Mesenchymal stem cell (in vitro differentiated cells and primary cell): ENCODE data around the gene RFX6.

Source experiments
- DNase-seq: peaks from one replicate; pipeline ENCODE4 v3.0.0-alpha.2; 2013
- H2AFZ ChIP-seq: one replicate; pipeline ENCODE4 v1.6.1; 2013; ENCODE audit warnings: low read depth, mild to moderate bottlenecking, control low read depth, inconsistent platforms, low read length, moderate library complexity
- H2AK5ac ChIP-seq: 2 replicates; pipeline ENCODE4 v1.6.1; 2013; ENCODE audit warnings: low read length, moderate library complexity, mild to moderate bottlenecking, inconsistent platforms; ENCODE audit not compliant: severe bottlenecking
- H2BK120ac ChIP-seq: one replicate; pipeline ENCODE4 v1.6.1; 2013; ENCODE audit warnings: low read depth, mild to moderate bottlenecking, inconsistent platforms, low read length, moderate library complexity
- H2BK12ac ChIP-seq, 2 experiments: one replicate each; pipeline ENCODE4 v1.6.1; 2013; ENCODE audit warnings: inconsistent platforms in 2 of 2, low read length in 2 of 2, mild to moderate bottlenecking in 2 of 2, moderate library complexity in 2 of 2, control low read depth in 1 of 2
- H2BK15ac ChIP-seq: one replicate; pipeline ENCODE4 v1.6.1; 2013; ENCODE audit warnings: mild to moderate bottlenecking, low read depth, inconsistent platforms; ENCODE audit not compliant: poor library complexity, severe bottlenecking
- H2BK5ac ChIP-seq: 2 replicates; pipeline ENCODE4 v1.6.1; 2013; ENCODE audit warnings: low read depth, mild to moderate bottlenecking, low read length, control low read depth, inconsistent platforms; ENCODE audit not compliant: poor library complexity, severe bottlenecking
- H3K14ac ChIP-seq, 2 experiments: one replicate each; pipeline ENCODE4 v1.6.1; 2013; ENCODE audit warnings: inconsistent platforms in 2 of 2, low read length in 2 of 2, control low read depth in 1 of 2, mild to moderate bottlenecking in 1 of 2, moderate library complexity in 1 of 2
- H3K18ac ChIP-seq, 2 experiments: one replicate each; pipeline ENCODE4 v1.6.1; 2013; ENCODE audit warnings: inconsistent platforms in 2 of 2, low read length in 2 of 2, control low read depth in 1 of 2, low read depth in 1 of 2, mild to moderate bottlenecking in 1 of 2
- H3K23ac ChIP-seq, 2 experiments: one replicate each; pipeline ENCODE4 v1.6.1; 2013; ENCODE audit warnings: inconsistent platforms in 2 of 2, low read length in 2 of 2, mild to moderate bottlenecking in 2 of 2, moderate library complexity in 2 of 2, control low read depth in 1 of 2
- H3K27ac ChIP-seq: 2 replicates; pipeline ENCODE4 v1.5.1; 2013; ENCODE audit warnings: mild to moderate bottlenecking, moderate library complexity, low read length, control low read depth, inconsistent platforms; ENCODE audit not compliant: poor library complexity, severe bottlenecking
- H3K27me3 ChIP-seq, 2 experiments: 2 replicates each; pipeline versions ENCODE4 v1.6.1 to v1.7.0; 2013; ENCODE audit warnings: low read length in 2 of 2, mild to moderate bottlenecking in 2 of 2, moderate library complexity in 2 of 2, control low read depth in 1 of 2, inconsistent platforms in 1 of 2; ENCODE audit not compliant: control insufficient read depth in 1 of 2, insufficient read depth in 1 of 2
- H3K36me3 ChIP-seq, 2 experiments: 2 replicates each; pipeline versions ENCODE4 v1.6.1 to v1.7.0; 2013; ENCODE audit warnings: low read length in 2 of 2, control low read depth in 1 of 2, inconsistent platforms in 1 of 2, low read depth in 1 of 2, mild to moderate bottlenecking in 1 of 2; ENCODE audit not compliant: insufficient read depth in 2 of 2, control insufficient read depth in 1 of 2
- H3K4ac ChIP-seq, 2 experiments: one replicate each; pipeline ENCODE4 v1.6.1; 2013; ENCODE audit warnings: inconsistent platforms in 2 of 2, low read length in 2 of 2, mild to moderate bottlenecking in 2 of 2, moderate library complexity in 2 of 2, control low read depth in 1 of 2, low read depth in 1 of 2
- H3K4me1 ChIP-seq: 2 replicates; pipeline ENCODE4 v1.6.1; 2013; ENCODE audit warnings: low read depth, low read length, control low read depth; ENCODE audit not compliant: control insufficient read depth, insufficient read depth
- H3K4me2 ChIP-seq: 2 replicates; pipeline ENCODE4 v1.6.1; 2013; ENCODE audit warnings: low read length, mild to moderate bottlenecking, inconsistent platforms; ENCODE audit not compliant: poor library complexity, severe bottlenecking
- H3K4me3 ChIP-seq, 2 experiments: 2 replicates each; pipeline versions ENCODE4 v1.5.1 to v1.7.0; 2013; ENCODE audit warnings: low read length in 2 of 2, mild to moderate bottlenecking in 2 of 2, control low read depth in 1 of 2, low read depth in 1 of 2; ENCODE audit not compliant: insufficient read depth in 1 of 2
- H3K79me1 ChIP-seq: replicated peaks from 2 replicates; pipeline ENCODE4 v1.6.1; 2013; ENCODE audit warnings: mild to moderate bottlenecking, control low read depth, low read length, inconsistent platforms; ENCODE audit not compliant: poor library complexity, severe bottlenecking
- H3K9ac ChIP-seq: 2 replicates; pipeline ENCODE4 v1.7.0; 2013; ENCODE audit warnings: mild to moderate bottlenecking, low read length, moderate library complexity
- H3K9me3 ChIP-seq: 2 replicates; pipeline ENCODE4 v1.7.0; 2013; ENCODE audit warnings: mild to moderate bottlenecking, low read length; ENCODE audit not compliant: control insufficient read depth
- H4K8ac ChIP-seq: one replicate; pipeline ENCODE4 v1.6.1; 2013; ENCODE audit warnings: inconsistent platforms, mild to moderate bottlenecking, low read length, moderate library complexity
- H4K91ac ChIP-seq: one replicate; pipeline ENCODE4 v1.6.1; 2013; ENCODE audit warnings: mild to moderate bottlenecking, low read length, inconsistent platforms
- WGBS: methylation state at CpG from one replicate; pipeline ENCODE4 v1.1.7; 2013; ENCODE audit warnings: mixed read lengths; 5-methylcytosine and 5-hydroxymethylcytosine counted together

Gene RFX6

GRCh38 chr6:116929825-116930224, 52.8 kb downstream of the RFX6 start:
- Histone ChIP-seq H3K9me3 (no peaks in the 10 kb centered on the region), H3K4me3 (no peak overlapping the region), H3K79me1 (no peaks in the 10 kb centered on the region), H2AK5ac (no peak overlapping the region), H3K27me3 (no peaks in the 10 kb centered on the region), H3K4ac (no peak overlapping the region), H3K23ac (no peak overlapping the region), H2BK15ac (no peak overlapping the region), H3K18ac (no peak overlapping the region), H3K4me1 (no peaks in the 10 kb centered on the region), H3K9ac (no peak overlapping the region), H4K8ac (no peak overlapping the region), H2BK12ac (no peak overlapping the region), H3K36me3 (no peaks in the 10 kb centered on the region), H3K14ac (no peak overlapping the region), H3K27ac (no peak overlapping the region), H2AFZ (no peak overlapping the region), H4K91ac (no peak overlapping the region), H3K4me2 (no peak overlapping the region), H2BK120ac (no peak overlapping the region), H2BK5ac (no peak overlapping the region)
- no peak for DNase-seq
- WGBS: 41% methylated on average over 1 of the region's 1 CpG

GRCh38 chr6:116931456-116931855, 54.4 kb downstream of the RFX6 start:
- H3K27me3 ChIP-seq: no peaks in the 10 kb centered on the region

GRCh38 chr6:116932496-116932895, 55.5 kb downstream of the RFX6 start:
- Histone ChIP-seq H3K9me3 (no peaks in the 10 kb centered on the region), H3K9ac (no peak overlapping the region), H2BK12ac (no peak overlapping the region), H2BK5ac (no peak overlapping the region), H4K8ac (no peak overlapping the region), H3K4me1 (no peaks in the 10 kb centered on the region), H3K23ac (no peak overlapping the region), H3K27ac (no peak overlapping the region), H2AK5ac (no peak overlapping the region), H2AFZ (no peak overlapping the region), H3K4ac (no peak overlapping the region), H2BK120ac (no peak overlapping the region), H4K91ac (no peak overlapping the region), H3K14ac (no peak overlapping the region), H2BK15ac (no peak overlapping the region), H3K79me1 (no peaks in the 10 kb centered on the region), H3K36me3 (no peaks in the 10 kb centered on the region), H3K27me3 (no peaks in the 10 kb centered on the region), H3K4me2 (no peak overlapping the region), H3K18ac (no peak overlapping the region), H3K4me3 (no peak overlapping the region)
- DNase-seq: no peak
- no CpG with 5 or more reads among the region's 1 CpG for WGBS

More at GRCh38 chr6:116931456-116931855, 54.4 kb downstream of the RFX6 start:
- Histone ChIP-seq H2AFZ (no peak overlapping the region), H3K4me3 (no peak overlapping the region), H3K23ac (no peak overlapping the region), H3K27ac (no peak overlapping the region), H3K9me3 (no peaks in the 10 kb centered on the region), H3K4me1 (no peaks in the 10 kb centered on the region), H4K8ac (no peak overlapping the region), H2BK12ac (no peak overlapping the region), H3K36me3 (no peaks in the 10 kb centered on the region), H2BK5ac (no peak overlapping the region), H4K91ac (no peak overlapping the region), H3K9ac (no peak overlapping the region), H3K4ac (no peak overlapping the region), H2BK15ac (no peak overlapping the region), H2AK5ac (no peak overlapping the region), H3K4me2 (no peak overlapping the region), H3K18ac (no peak overlapping the region), H2BK120ac (no peak overlapping the region), H3K14ac (no peak overlapping the region), H3K79me1 (no peaks in the 10 kb centered on the region)
- DNase-seq: no peak

GRCh38 chr6:116933485-116933884, 56.4 kb downstream of the RFX6 start:
- Histone ChIP-seq H3K27ac (no peak overlapping the region), H3K79me1 (no peaks in the 10 kb centered on the region), H3K9me3 (no peaks in the 10 kb centered on the region), H2AFZ (no peak overlapping the region), H3K9ac (no peak overlapping the region), H3K27me3 (no peaks in the 10 kb centered on the region), H3K4me2 (no peak overlapping the region), H3K4me3 (no peak overlapping the region), H2BK12ac (no peak overlapping the region), H4K8ac (no peak overlapping the region), H3K36me3 (no peaks in the 10 kb centered on the region), H3K4me1 (no peaks in the 10 kb centered on the region), H3K14ac (no peak overlapping the region), H2BK5ac (no peak overlapping the region), H2BK120ac (no peak overlapping the region), H3K4ac (no peak overlapping the region), H2BK15ac (no peak overlapping the region), H2AK5ac (no peak overlapping the region), H4K91ac (no peak overlapping the region), H3K23ac (no peak overlapping the region), H3K18ac (no peak overlapping the region)
- no peak for DNase-seq
- 18% methylated on average over 2 of the region's 2 CpGs for WGBS
